Limb (tissue), 2 donors: ENCODE measurements around the gene HOXA10.
A peak's percentile ranks its signal among the peaks of the same experiment; 100 is the strongest.

Experiments used
- DNase-seq, 2 donors: peaks; one replicate each; pipeline ENCODE4 v3.0.0-alpha.2; 2016; ENCODE audit errors: extremely low spot score in 2 of 2

The HOXA10 gene

DNA sequence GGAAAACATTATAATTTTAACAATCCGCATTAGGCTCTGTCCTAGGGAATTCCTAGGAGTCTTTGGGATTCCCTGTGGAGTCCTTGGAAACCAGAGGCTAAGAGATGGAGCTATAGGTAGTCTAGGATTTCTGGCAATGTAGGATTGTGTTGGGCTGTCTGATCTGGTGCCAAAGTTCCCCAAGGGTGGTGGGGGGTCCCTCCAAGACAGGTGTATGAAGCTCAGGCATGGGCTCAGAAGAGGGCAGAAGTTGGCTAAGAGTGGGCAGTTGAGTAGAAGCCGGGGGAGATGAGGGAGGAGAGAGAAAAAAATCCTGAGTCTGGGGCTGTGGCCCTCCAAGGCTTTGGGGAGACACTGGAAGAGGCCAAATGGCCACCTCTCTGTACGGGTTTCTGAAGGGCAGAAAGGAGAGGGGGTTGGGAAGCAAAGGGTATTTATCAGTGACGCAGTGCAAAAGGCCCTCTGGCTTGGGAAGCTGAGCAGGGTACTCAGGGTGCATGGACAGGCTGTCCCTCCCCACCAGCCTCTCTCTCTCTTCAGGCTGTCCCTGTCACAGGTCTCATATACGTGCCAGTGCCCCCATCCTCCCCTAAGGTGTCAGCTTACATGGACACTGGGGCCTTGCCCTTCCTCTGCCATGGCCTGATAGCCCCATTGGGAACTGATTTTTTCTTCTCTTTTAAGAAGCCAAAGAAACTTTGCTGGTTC, 27.5 kb downstream of the HOXA10 start:
- DNase-seq, result peak in 1 of 2 donors; percentile 44

- DNase-seq, result peak in 1 of 2 donors; percentile 45
These were observed 28.2 kb downstream of the HOXA10 start for GRCh38 chr7:27145914-27146412.

- peak in 1 of 2 donors; percentile 68 for DNase-seq
These were observed 28.8 kb downstream of the HOXA10 start for GRCh38 chr7:27145165-27145913.

DNA sequence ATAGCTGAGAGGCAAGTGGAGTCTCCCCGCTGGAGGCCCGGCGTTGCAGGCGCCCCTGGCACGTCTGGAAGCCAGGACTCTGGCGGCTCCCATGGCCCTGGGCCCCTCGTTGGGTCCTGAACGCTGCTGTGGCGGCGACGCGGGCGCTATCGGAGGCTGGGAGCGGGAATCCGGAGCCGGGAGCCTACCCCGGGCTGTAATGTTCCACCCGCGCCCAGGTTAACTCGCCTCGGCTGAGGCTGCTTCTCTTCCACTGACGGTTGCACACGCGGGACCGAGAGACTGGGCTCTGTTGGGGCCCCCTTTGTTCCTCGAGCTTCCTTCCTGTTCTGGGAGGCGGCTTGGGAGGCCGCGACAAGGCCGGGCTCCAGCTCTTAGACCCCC, 29.3 kb downstream of the HOXA10 start:
- DNase-seq, result peak in 1 of 2 donors; percentile 76

GRCh38 chr7:27143950-27144780, 30.0 kb downstream of the HOXA10 start:
- DNase-seq, result no peak

- DNase-seq, result peak; percentile 86 to 93
These were observed 30.8 kb downstream of the HOXA10 start, which contains the start of gene HOXA5 for GRCh38 chr7:27143023-27143949. Gene HOXA5 (minus strand): TSS chr7:27143681. CDS start chr7:27143607, 74 bp downstream.

- no peak for DNase-seq
These were observed 31.5 kb downstream of the HOXA10 start for GRCh38 chr7:27142580-27143022.

GRCh38 chr7:27141923-27142579, 32.1 kb downstream of the HOXA10 start:
- DNase-seq, result peak in 1 of 2 donors; percentile 68

- peak in 1 of 2 donors; percentile 42 for DNase-seq
These were observed 32.8 kb downstream of the HOXA10 start for GRCh38 chr7:27141137-27141922.

DNA sequence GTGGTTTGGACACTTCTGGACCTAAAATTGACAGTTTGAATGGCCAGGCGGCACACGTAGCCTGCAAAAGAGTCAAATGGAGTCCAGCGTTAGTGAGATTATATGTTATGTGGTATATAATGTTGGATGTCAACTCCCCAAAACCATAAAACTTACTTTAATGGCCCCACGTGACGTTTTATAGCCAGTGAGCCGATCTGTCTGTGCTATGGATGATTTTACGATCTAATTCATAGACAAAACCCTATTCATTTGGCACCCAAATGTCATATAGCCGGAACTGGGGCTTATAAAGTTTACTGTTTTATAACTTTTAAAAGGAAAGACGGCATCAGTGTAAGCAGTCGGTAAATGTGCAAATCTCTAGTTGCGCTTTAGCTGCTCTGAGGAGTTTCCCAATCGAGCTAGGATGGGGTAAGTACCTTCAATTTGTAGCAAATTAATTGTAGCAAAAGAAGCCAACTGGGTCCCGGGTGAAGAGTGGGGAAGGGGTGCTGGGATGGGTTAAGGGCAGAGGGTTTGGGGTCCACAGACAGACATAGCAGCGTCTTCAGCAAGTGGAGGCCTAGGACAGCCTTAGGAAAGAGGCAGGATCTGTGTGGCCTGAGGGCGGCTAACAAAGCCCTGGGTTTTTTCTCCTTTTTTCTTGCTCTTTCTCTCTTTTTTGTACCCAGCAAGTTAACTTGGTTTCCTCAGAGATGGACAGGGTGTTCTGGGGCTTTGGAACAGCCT, 33.8 kb downstream of the HOXA10 start:
- peak in 1 of 2 donors; percentile 52 for DNase-seq

GRCh38 chr7:27139334-27140125, 34.6 kb downstream of the HOXA10 start:
- peak in 1 of 2 donors; percentile 63 for DNase-seq

- DNase-seq, result no peak
These were observed 35.2 kb downstream of the HOXA10 start for GRCh38 chr7:27138985-27139333.

DNA sequence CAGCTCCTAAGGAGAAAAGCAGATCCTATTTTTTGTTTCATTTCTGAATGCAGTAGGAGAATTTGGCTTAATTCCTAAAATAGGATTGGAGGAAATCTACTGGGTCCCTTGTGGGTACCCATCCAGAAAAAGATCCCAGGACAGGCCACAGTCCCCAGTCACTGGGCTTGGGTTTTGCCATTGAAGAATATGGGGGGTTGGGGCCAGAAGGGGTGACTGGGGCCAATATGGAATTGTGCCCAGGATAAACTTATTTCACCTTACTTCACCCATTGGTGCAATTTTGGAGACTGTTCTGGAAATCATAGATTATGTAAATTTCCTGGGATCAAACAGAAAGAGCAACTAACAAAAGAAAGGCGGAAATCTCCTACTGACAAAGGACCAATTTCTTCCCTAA, 35.6 kb downstream of the HOXA10 start:
- DNase-seq, result peak in 1 of 2 donors; percentile 35

- peak in 1 of 2 donors; percentile 19 for DNase-seq
These were observed 36.3 kb downstream of the HOXA10 start for GRCh38 chr7:27137640-27138315.

DNA sequence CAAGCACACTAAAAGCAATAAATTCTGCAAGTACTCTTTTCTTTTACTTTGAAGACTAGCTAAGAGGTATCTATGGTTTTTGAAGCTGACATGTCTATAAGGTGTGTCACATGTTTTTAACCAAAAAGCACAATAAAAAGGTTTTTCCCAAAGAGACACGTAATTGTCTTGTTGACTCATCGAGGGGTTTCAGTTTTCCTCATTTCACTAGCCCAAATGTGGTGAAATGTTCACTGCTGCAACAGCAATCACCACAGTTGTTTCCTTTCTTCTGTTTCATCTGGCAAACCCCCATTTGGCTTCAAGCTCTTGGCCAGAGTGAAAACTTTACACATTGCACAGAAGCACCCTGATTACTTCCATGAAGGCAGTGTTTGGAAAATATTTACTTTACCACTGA, 39.7 kb downstream of the HOXA10 start:
- peak in 1 of 2 donors; percentile 27 for DNase-seq

DNA sequence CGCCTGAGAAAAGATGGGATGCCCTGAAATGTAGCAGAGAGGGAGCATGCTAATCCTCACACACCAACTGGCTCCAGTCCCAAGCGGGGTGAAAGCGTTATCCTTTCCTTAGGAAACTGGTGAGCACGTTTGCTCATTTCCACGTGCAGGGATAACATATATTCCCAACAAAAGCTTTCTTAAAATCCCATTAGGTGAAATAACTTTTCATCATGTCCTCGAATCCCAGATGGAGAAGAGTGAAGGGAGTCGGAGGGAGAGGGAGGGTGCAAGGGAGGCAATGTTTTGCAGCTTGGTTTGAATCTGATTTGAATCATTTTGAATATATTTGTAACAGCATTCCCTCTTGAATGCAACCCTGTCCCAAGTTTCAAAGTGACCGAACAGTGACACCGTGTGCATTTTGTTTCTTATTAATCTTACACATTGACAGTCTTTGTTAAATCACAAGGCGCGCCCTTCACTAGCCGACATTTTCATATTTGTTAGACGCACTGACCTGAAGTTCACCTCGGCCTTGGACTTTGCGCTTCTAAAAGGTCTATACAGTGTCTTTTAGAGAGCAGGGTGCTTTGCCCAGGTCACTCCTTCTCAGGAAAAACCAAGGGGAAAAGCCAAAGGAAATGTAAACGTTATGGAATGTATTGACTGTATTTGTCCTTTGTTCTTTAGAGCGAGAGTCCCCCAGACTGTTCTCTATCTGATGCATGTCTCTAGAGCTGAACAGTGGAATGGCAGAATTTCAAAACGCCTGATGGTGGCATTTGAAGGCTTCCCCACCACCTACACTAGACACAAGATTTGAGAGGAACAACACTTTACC, 40.5 kb downstream of the HOXA10 start:
- peak in 1 of 2 donors; percentile 38 for DNase-seq
